Measurements from ENCODE around the gene RELL2. TPM values are rescaled to one million over a fixed set of nuclear protein-coding genes. Genes with fewer than 3 reads are reported as not detected.

Gene RELL2
- total RNA-seq, 1 donor from 2014 or later, result 1.0 TPM

DNA sequence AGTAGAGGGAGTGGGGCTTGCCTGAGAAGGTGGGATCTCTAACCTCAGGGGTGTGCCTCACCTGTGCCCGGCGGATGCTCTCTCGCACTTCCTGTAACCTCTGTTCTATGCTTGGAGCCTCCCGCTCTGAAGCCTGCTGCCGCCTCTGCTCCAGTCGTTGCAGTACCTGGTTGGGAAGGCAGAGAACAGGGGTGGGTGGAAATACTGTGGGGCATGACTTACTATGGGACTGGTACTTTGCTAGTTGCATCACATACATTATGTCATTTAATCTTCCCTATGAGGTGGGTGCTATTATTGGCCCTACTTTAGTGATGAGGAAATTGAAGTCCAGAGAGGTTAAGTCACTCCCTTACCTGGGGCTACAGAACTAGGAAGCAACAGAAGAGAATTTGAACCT is 9.2 kb downstream of the RELL2 start:
- Histone ChIP-seq H3K9me3 (replicated peaks) (no peaks in the 10 kb centered on the region), H3K36me3 (no peaks in the 10 kb centered on the region), H3K27me3 (ENCODE audit: low read depth) (no peaks in the 10 kb centered on the region), H3K4me1 (peaks cover 10% of the 10 kb centered on the region), H3K27ac (replicated peaks) (no peak overlapping the region), H3K4me3 (no peak overlapping the region)
- TF ChIP-seq, protein P1, sequence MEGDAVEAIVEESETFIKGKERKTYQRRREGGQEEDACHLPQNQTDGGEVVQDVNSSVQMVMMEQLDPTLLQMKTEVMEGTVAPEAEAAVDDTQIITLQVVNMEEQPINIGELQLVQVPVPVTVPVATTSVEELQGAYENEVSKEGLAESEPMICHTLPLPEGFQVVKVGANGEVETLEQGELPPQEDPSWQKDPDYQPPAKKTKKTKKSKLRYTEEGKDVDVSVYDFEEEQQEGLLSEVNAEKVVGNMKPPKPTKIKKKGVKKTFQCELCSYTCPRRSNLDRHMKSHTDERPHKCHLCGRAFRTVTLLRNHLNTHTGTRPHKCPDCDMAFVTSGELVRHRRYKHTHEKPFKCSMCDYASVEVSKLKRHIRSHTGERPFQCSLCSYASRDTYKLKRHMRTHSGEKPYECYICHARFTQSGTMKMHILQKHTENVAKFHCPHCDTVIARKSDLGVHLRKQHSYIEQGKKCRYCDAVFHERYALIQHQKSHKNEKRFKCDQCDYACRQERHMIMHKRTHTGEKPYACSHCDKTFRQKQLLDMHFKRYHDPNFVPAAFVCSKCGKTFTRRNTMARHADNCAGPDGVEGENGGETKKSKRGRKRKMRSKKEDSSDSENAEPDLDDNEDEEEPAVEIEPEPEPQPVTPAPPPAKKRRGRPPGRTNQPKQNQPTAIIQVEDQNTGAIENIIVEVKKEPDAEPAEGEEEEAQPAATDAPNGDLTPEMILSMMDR (IDR thresholded peaks at IDR 0.05; ENCODE audit: borderline replicate concordance), result no peak
- no peak for DNase-seq
- intact Hi-C loops (cut with micrococcal nuclease), result no loop called here

DNA sequence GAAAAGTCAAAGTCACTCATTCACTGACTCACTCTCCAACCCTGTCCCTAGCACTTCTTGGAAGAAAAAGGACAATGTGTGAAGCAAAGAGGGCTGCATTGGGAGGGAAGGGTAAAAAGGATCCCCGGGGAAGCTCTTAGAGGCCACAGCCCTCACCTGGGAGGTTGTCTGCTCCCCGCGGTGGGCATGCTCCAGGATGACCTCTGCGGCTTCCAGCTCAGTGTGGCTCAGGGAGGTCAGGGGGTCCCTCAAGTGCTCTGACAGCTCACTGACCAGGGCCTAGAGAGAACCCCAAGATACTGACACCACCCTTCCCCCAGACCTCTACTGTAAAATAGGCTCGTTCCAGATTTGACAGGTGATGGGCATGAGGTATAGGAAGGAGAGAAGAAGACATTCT is 10.4 kb downstream of the RELL2 start:
- intact Hi-C loops (cut with micrococcal nuclease), result no loop called here
- no peak for DNase-seq
- Histone ChIP-seq H3K4me1 (peaks cover 16% of the 10 kb centered on the region), H3K4me3 (no peak overlapping the region), H3K27me3 (ENCODE audit: low read depth) (no peaks in the 10 kb centered on the region), H3K9me3 (replicated peaks) (no peaks in the 10 kb centered on the region), H3K27ac (replicated peaks) (no peak overlapping the region), H3K36me3 (no peaks in the 10 kb centered on the region)
- TF ChIP-seq, protein P1 (IDR thresholded peaks at IDR 0.05; ENCODE audit: borderline replicate concordance), result no peak

DNA sequence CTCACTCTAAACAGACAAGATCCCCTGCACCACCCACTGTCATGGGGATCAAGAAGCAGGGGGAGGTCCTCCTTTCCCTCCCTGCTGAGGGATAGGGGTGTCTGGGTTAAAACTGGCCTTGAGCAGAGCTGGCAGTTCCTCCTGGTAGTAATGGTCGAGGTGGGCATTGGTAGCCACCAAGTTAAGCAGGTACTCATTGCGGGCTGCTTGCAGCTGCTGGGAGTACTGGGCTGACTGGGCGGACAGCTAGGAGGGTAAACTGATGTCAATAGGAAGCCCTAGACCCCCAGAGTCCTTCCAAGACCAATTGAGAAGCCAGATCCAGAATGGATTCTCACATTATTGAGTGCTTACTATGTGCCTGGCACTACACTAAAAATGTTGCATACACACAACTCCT is 11.1 kb downstream of the RELL2 start:
- H3K4me1 ChIP-seq, result peaks cover 16% of the 10 kb centered on the region
- intact Hi-C loops (cut with micrococcal nuclease), result no loop called here
- no peaks in the 10 kb centered on the region for H3K36me3 ChIP-seq
- H3K4me3 ChIP-seq, result no peak overlapping the region
- no peak overlapping the region for H3K27ac ChIP-seq (replicated peaks)
- no peaks in the 10 kb centered on the region for H3K9me3 ChIP-seq (replicated peaks)
- H3K27me3 ChIP-seq (ENCODE audit: low read depth), result no peaks in the 10 kb centered on the region
- TF ChIP-seq, protein P1 (IDR thresholded peaks at IDR 0.05; ENCODE audit: borderline replicate concordance), result no peak
- no peak for DNase-seq

DNA sequence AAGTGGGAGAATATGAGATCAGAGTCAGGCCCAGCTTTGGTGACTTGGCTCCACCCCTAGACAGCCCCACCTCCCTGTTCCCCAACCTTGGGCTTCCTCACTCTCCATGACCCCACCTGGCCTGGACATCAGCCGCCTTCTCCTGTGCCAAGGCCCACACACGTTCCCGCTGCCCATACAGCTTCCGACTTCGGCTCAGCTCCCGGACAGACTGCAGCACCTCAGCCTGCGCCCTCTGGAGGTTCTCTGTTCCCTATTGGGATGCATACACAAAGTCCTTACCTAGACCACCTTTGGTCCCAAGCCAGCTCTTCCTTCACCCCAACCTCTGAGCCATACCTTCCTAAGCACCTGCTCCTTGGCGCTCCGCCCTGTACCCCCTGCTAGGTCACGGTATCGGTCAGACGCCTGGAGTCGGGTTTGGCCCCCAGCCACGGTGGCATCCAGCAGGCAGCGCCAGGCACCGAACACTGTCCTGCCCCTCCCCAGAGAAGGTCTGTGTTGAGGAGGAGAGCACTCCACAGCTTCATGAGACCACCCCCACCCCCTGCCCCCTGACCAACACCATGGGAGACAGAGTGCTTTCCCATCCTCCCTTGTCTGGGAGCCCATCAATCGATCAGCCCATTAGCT is 12.4 kb downstream of the RELL2 start:
- TF ChIP-seq, protein P1 (IDR thresholded peaks at IDR 0.05; ENCODE audit: borderline replicate concordance), result no peak
- Histone ChIP-seq H3K4me3 (no peak overlapping the region), H3K27ac (replicated peaks) (no peak overlapping the region), H3K4me1 (peaks cover 16% of the 10 kb centered on the region), H3K27me3 (ENCODE audit: low read depth) (no peaks in the 10 kb centered on the region), H3K36me3 (no peaks in the 10 kb centered on the region), H3K9me3 (replicated peaks) (no peaks in the 10 kb centered on the region)
- intact Hi-C loops (cut with micrococcal nuclease), result no loop called here
- DNase-seq, result no peak

DNA sequence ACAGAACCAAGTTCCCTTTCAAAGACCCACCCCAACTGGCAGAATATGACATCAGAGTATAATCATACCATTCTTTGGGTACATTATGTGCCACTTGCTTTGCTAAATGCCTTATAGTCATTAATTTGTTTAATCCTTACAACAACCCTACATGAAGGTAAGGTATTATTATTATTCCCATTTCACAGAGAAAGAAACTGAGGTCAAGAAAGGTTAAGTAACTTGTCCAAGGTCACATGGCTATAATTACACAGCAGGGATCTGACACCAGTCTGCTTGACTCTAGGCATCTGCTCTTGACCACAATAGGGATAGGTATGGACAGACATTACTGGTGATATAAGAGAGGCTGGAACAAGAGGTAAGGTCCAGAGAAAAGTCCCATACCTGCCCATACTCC is 13.2 kb downstream of the RELL2 start:
- Histone ChIP-seq H3K4me1 (peaks cover 16% of the 10 kb centered on the region), H3K36me3 (no peaks in the 10 kb centered on the region), H3K9me3 (replicated peaks) (no peaks in the 10 kb centered on the region), H3K27me3 (ENCODE audit: low read depth) (no peaks in the 10 kb centered on the region), H3K27ac (replicated peaks) (no peak overlapping the region), H3K4me3 (no peak overlapping the region)
- TF ChIP-seq, protein P1 (IDR thresholded peaks at IDR 0.05; ENCODE audit: borderline replicate concordance), result no peak
- no peak for DNase-seq
- intact Hi-C loops (cut with micrococcal nuclease), result no loop called here
